Right lobe of liver (tissue), 4 donors: ENCODE data around the gene EIF4G3.

Source experiments
- CTCF ChIP-seq, 4 donors: fragments of 200-600 bp in 3 of 4; fragments of 450-650 bp in 1 of 4; IDR thresholded peaks; one replicate each; pipeline versions ENCODE4 v1.5.1 to v1.8.0; 2016 to 2022; ENCODE audit warnings: antibody characterized with exemption in 4 of 4, mild to moderate bottlenecking in 2 of 4
- POLR2A ChIP-seq: fragments of 450-650 bp; IDR thresholded peaks from one replicate; pipeline ENCODE4 v1.6.1; 2017; ENCODE audit warnings: antibody characterized with exemption, mild to moderate bottlenecking
- donor health status: DM: no; HTN: no; CAD: no.
- donor health status: DM: no; HTN: no; CAD: no.
- donor health status: DM: no; HTN: yes; CAD: no.

GRCh38 chr1:20882837-20883236, 293.9 kb downstream of the EIF4G3 start:
- TF ChIP-seq CTCF (IDR thresholded peaks at IDR 0.05), result no peak
- TF ChIP-seq POLR2A, result no peak
